ENCODE data around the gene DENND5B.

The DENND5B gene

GRCh38 chr12:31518680-31519227 is 72.2 kb downstream of the DENND5B start:
- no peaks in the 10 kb centered on the region for H3K27me3 Mint-ChIP-seq (ENCODE audit: low read depth)
- TF ChIP-seq, protein P1, sequence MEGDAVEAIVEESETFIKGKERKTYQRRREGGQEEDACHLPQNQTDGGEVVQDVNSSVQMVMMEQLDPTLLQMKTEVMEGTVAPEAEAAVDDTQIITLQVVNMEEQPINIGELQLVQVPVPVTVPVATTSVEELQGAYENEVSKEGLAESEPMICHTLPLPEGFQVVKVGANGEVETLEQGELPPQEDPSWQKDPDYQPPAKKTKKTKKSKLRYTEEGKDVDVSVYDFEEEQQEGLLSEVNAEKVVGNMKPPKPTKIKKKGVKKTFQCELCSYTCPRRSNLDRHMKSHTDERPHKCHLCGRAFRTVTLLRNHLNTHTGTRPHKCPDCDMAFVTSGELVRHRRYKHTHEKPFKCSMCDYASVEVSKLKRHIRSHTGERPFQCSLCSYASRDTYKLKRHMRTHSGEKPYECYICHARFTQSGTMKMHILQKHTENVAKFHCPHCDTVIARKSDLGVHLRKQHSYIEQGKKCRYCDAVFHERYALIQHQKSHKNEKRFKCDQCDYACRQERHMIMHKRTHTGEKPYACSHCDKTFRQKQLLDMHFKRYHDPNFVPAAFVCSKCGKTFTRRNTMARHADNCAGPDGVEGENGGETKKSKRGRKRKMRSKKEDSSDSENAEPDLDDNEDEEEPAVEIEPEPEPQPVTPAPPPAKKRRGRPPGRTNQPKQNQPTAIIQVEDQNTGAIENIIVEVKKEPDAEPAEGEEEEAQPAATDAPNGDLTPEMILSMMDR (IDR thresholded peaks at IDR 0.05; ENCODE audit: unreplicated experiment in 3 of 3) = no peak
- peaks cover 39% of the 10 kb centered on the region for H3K4me1 Mint-ChIP-seq
- H3K9me3 Mint-ChIP-seq = no peaks in the 10 kb centered on the region
- H3K4me3 Mint-ChIP-seq = peak overlapping the region in 1 of 3 experiments; percentile 20
- peak overlapping the region; percentile 85 to 92 (median 92) for H3K27ac Mint-ChIP-seq
- no peaks in the 10 kb centered on the region for H3K36me3 Mint-ChIP-seq (ENCODE audit: low read depth)

- no peak overlapping the region for H3K4me3 Mint-ChIP-seq
- peak overlapping the region; percentile 85 to 92 (median 92) for H3K27ac Mint-ChIP-seq
Observed at GRCh38 chr12:31517994-31518393, 72.9 kb downstream of the DENND5B start.

DNA sequence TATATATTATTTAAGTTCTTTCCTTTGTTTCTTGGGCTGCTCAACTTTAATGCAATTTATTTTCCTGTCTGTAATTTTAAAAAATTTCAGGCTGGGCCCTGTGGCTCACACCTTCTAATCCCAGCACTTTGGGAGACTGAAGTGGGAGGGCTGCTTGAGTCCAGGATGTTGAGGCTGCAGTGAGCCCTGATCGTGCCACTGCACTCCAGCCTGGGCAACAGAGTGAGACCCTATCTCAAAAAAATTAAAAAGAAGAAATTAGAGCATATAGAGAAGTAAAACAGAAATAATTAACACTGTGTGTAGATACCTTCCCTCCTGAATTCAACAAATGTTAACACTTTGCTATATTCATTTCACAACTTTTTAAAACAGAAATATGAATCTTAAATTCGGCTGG is 74.2 kb downstream of the DENND5B start:
- Mint-ChIP-seq H3K4me3 (no peak overlapping the region), H3K27ac (peak overlapping the region in 2 of 3 experiments; percentile 92), H3K4me1 (peaks cover 34% of the 10 kb centered on the region), H3K27me3 (ENCODE audit: low read depth) (no peaks in the 10 kb centered on the region), H3K36me3 (ENCODE audit: low read depth) (no peaks in the 10 kb centered on the region), H3K9me3 (no peaks in the 10 kb centered on the region)
- TF ChIP-seq, protein P1 (IDR thresholded peaks at IDR 0.05; ENCODE audit: unreplicated experiment in 3 of 3) = no peak

More at GRCh38 chr12:31517994-31518393, 72.9 kb downstream of the DENND5B start:
- no peaks in the 10 kb centered on the region for H3K36me3 Mint-ChIP-seq (ENCODE audit: low read depth)
- H3K27me3 Mint-ChIP-seq (ENCODE audit: low read depth) = no peaks in the 10 kb centered on the region
- no peaks in the 10 kb centered on the region for H3K9me3 Mint-ChIP-seq
- peaks cover 39% of the 10 kb centered on the region for H3K4me1 Mint-ChIP-seq
- TF ChIP-seq, protein P1 (IDR thresholded peaks at IDR 0.05; ENCODE audit: unreplicated experiment in 3 of 3) = no peak

- H3K27me3 Mint-ChIP-seq (ENCODE audit: low read depth) = no peaks in the 10 kb centered on the region
- no peak overlapping the region for H3K4me3 Mint-ChIP-seq
- H3K36me3 Mint-ChIP-seq (ENCODE audit: low read depth) = no peaks in the 10 kb centered on the region
- peaks cover 30% of the 10 kb centered on the region for H3K4me1 Mint-ChIP-seq
- H3K27ac Mint-ChIP-seq = no peak overlapping the region
- no peaks in the 10 kb centered on the region for H3K9me3 Mint-ChIP-seq
- TF ChIP-seq, protein P1 (IDR thresholded peaks at IDR 0.05; ENCODE audit: unreplicated experiment in 3 of 3) = no peak
Observed at GRCh38 chr12:31514912-31515311, 76.0 kb downstream of the DENND5B start.

- Mint-ChIP-seq H3K4me3 (no peak overlapping the region), H3K27ac (peak overlapping the region in 1 of 3 experiments; percentile 28), H3K4me1 (peaks cover 26% of the 10 kb centered on the region), H3K9me3 (peaks cover 5% of the 10 kb centered on the region), H3K36me3 (ENCODE audit: low read depth) (peaks cover 3% of the 10 kb centered on the region), H3K27me3 (ENCODE audit: low read depth) (no peaks in the 10 kb centered on the region)
- TF ChIP-seq, protein P1 (IDR thresholded peaks at IDR 0.05; ENCODE audit: unreplicated experiment in 3 of 3) = no peak
Observed at GRCh38 chr12:31510034-31510433, 80.9 kb downstream of the DENND5B start.
